H1 (cell line): ENCODE results near the gene ENTPD6. TPM values are rescaled to one million over a fixed set of nuclear protein-coding genes. Genes with fewer than 3 reads are reported as not detected.

Experiments
- ASH2L ChIP-seq: fragments of 200-600, 300-600 bp; sonication (generic); IDR thresholded peaks from one replicate; pipeline ENCODE4 v1.7.1; 2017; ENCODE audit warnings: low read length
- CEBPB ChIP-seq: IDR thresholded peaks from 2 replicates; pipeline ENCODE4 v1.6.1; 2012; ENCODE audit warnings: low read depth, low read length
- CHD7 ChIP-seq: fragments of 300-600 bp; sonication (generic); IDR thresholded peaks from 2 replicates; pipeline ENCODE4 v1.7.1; 2012; ENCODE audit warnings: low read length, moderate library complexity, mild to moderate bottlenecking, inconsistent platforms; ENCODE audit not compliant: insufficient replicate concordance
- FOSL1 ChIP-seq: IDR thresholded peaks from 2 replicates; pipeline ENCODE4 v1.6.1; 2011; ENCODE audit warnings: mild to moderate bottlenecking, low read depth, low read length, moderate library complexity; ENCODE audit not compliant: insufficient read depth
- KDM1A ChIP-seq: fragments of 200-600, 300-600 bp; sonication (generic); IDR thresholded peaks from 2 replicates; pipeline ENCODE4 v1.7.1; 2016; ENCODE audit warnings: mild to moderate bottlenecking, low read length, borderline replicate concordance
- KDM5A ChIP-seq: fragments of 200-600 bp; IDR thresholded peaks from 2 replicates; pipeline ENCODE4 v1.7.1; 2012; ENCODE audit warnings: mild to moderate bottlenecking, low read length, inconsistent platforms, mixed read lengths
- RXRA ChIP-seq: IDR thresholded peaks from 2 replicates; pipeline ENCODE4 v1.6.1; 2011; ENCODE audit warnings: low read depth, mild to moderate bottlenecking, low read length, moderate library complexity; ENCODE audit not compliant: insufficient read depth
- SIRT6 ChIP-seq: IDR thresholded peaks from one replicate; pipeline ENCODE4 v1.7.1; 2012; ENCODE audit warnings: low read length, inconsistent platforms
- USF2 ChIP-seq: IDR thresholded peaks from 2 replicates; pipeline ENCODE4 v1.6.1; 2011; ENCODE audit warnings: low read length, improper control_type of control experiment
- ZNF274 ChIP-seq: IDR thresholded peaks from 2 replicates; pipeline ENCODE4 v1.7.0; 2012; ENCODE audit warnings: low read length, borderline replicate concordance; ENCODE audit errors: extremely low read depth
- polyA plus RNA-seq, 7 experiments: library from polyadenylated mRNA; depleted of rRNA in 3 of 7; stranded (reverse) in 5 of 7; unstranded in 2 of 7; fragments of >200 nt in 5 of 7; fragments of 200-250 nt in 2 of 7; gene quantifications; 1 replicate in 5 of 7; 2 replicates in 1 of 7; 4 replicates in 1 of 7; pipeline versions ENCODE4 v1.2.1 to v1.2.3, GENCODE V29; 2011 to 2013; ENCODE audit warnings: missing spikeins in 2 of 7, mixed read lengths in 2 of 7
- total RNA-seq: library from RNA; stranded (reverse); fragmentation: NEBNext Ultra II Directional; extraction: Animal tissue kit (Norgen Biotek cat#: 25700); gene quantifications from 2 replicates; pipeline ENCODE4 v1.2.1, GENCODE V29; 2021

ENTPD6 gene
- total and polyA plus RNA-seq, 2 of the 8 experiments (the other 6 are each of a cell fraction or from before 2014, with no cell fraction given) = 47.8 to 57.3 TPM

DNA sequence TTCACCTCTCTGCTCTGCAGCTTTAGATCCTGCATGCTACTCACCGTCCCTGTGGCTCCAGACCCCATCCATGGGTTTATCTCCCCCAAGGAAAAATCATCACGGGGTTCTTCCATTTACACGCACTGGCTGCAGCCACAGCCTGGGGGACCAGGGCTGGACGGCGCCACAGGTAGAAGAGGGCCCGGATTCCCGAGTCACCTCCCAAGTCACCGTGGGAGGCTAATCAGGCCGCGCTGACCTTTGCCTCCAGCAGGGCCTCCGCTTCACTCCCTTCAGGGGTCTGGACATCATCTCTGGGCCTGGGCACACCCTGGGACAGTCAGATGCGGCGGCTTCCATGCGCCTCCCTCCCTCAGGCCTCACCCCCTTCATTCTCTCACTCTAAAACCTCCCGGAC lies 47.8 kb upstream of the ENTPD6 start (continued):
- TF ChIP-seq CHD7 = no peak
- no peak for TF ChIP-seq KDM5A
- TF ChIP-seq SIRT6 = no peak
- no peak for TF ChIP-seq FOSL1
- no peak for TF ChIP-seq ZNF274
- no peak for TF ChIP-seq KDM1A
- TF ChIP-seq USF2 = no peak
- no peak for TF ChIP-seq RXRA
- TF ChIP-seq CEBPB = no peak
- no peak for TF ChIP-seq ASH2L
